Stimulated activated CD8-positive, alpha-beta memory T cell treated with anti-CD3 and anti-CD28 coated beads, Interleukin-15, amount 100 ng/mL, for 1 hour (primary cell): ENCODE measurements around the gene ADAT3.

Experiments used
- DNase-seq: peaks from one replicate; pipeline ENCODE4 v3.0.0-alpha.2; 2020; ENCODE audit warnings: low read depth

The ADAT3 gene

DNA sequence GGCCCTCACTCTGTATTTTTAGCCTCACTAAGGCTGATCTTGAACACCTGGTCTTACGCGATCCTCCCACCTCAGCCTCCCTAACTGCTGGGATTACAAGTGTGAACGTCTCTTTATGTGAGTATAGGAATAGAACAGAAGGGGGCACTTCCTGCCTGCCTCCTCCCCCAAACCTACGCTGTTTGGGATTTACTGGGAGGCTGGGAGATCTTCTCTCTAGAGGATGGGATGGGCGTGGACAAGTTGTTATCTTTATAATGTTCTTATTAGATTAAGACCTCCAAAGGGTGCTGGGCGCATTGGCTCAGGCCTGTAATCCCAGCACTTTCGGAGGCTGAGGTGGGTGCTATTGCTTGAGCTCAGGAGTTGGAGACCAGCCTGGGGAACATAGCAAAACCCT is 32.9 kb downstream of the ADAT3 start:
- DNase-seq, result no peak

DNA sequence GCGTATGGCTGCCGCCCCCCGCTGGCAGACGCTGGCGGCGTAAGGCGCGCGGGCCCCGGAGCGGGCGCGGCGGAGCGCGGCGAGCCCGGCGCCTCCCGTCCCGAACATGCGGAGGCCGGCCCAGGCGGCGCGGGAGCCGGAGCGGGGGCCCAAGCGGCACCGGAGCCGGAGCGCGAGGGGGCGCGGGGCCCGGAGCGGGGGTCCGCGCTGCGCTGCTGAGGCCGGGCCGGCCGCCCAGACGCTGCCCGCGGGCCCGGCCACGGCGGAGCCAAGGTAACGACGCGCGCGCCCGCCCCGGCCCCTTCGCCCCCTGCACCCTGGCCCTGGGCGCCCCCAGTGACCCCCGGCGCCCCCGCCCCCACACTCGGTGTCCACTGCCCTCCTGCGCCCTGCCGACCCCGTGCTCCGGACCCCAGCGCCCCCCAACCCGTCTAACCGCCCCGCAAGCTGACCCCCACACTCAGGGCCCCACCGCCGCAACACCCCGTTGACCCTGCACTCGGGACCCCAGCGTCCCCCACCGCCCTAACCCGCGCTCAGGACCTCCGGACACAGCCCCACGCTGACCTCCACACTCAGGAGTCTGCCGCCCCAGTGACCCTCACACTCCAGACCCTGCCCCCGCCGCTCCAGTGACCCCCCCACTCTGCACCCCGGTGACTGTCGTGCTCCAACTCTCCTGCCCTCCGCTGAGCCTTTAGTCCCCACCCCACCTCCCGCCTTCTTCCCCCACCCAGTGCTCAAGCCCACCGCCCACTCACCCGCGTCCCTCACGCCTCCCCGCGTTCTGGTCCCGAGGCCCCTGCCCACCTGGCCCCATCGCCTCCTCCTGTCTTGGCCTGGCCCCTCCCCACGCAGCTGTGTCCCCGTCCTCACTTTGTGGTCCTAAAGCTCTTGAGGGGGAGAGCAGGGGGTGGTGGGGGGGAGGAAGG is 36.2 kb downstream of the ADAT3 start, which contains the start of gene CSNK1G2:
TSS of gene CSNK1G2 (plus strand) at position 27 of the 932 bp plus-strand sequence. CDS start 28,601 bp downstream, outside the sequence.
- no peak for DNase-seq

DNA sequence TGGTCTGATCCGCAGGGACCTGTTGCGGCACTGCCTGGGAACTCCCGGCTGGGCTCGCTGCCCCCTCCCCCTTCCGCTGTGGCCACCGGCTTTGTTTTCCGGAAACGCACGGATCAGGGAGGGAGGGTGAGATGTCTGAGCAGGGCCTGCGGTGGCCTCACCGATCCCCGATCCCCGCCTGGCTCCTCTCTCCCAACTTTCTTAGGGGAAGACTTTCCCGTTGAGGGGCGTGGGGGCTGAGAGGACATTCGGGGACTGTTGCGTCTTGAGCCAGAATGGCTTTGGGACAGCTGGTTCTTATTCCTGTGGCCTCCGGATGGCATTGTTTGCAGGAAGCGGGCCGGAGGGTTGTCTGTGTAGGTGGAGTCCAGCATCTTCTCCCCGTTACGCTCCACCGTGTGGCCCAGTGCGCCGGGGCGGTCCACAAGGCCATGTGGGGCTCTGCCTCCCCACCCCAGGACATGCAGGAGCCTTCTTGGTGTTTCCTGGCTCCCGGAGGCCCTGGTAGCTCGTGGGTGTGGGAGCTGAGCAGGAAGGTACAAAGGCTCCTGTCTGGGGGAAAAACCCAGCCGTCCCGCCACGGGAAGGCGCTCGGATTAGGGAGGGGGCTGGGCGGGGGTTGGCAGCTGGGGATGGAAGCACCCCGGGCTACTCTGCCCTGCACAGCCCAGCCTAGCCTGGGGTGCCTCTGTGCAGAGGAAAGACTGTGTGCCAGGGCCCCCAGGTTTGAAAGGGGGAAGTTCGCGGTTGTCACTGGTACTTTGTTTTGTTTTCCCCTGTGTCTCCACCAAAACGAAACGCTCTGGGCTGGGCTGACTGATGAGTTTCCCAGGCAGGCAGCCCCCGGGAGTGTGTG is 37.1 kb downstream of the ADAT3 start:
- DNase-seq, result peak; percentile 44

DNA sequence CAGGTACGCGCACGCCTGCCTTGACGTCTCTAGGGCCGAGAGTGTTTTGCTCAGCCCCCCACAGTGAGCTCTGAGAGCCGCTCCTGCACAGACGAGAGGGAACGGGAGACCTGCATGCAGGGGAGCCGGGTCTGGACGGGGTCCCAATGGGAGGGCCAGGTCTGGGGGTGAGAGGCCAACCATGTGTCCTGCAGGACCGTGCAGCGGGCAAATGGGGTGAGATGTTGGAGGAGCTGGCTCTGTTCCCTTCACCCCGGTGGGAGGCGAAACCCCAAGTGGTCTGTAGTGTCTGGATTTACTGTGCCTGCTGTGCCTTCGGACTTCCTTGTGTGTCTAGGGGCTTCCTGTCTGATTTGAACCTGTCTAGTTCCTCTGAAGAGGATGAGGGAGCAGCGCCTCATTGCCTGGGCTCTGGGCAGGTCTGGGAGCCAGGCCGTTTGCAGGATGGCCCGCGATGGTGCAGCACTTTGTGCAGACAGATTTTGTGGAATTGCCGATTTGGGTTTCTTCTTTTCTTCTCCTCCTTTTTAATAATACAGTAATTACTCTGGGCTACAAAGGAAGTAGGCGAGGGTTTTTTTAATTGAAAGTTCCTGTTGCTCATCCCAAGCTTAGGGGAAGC is 37.8 kb downstream of the ADAT3 start:
- DNase-seq, result no peak

DNA sequence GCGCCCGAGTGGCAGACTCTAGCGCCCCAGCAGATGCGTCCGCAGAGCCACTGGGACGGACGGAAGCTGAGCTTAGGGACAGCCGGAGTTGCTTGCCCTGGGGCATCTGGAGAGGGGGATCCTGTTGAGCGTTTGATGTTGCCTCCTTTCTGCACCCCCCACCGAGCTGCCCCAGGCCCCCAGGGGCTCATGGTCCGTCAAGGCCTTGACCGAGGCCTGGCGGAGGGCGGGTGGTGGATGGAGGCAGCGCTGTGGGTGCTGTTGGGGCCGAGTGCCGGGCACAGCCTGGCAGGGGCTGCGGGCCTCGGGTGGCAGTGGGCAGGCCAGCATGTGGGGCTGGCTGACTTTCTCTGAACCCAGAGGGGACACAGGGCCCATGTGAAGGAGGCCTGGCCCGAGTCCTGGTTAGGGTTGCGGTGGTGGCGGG is 38.5 kb downstream of the ADAT3 start:
- DNase-seq, result no peak

DNA sequence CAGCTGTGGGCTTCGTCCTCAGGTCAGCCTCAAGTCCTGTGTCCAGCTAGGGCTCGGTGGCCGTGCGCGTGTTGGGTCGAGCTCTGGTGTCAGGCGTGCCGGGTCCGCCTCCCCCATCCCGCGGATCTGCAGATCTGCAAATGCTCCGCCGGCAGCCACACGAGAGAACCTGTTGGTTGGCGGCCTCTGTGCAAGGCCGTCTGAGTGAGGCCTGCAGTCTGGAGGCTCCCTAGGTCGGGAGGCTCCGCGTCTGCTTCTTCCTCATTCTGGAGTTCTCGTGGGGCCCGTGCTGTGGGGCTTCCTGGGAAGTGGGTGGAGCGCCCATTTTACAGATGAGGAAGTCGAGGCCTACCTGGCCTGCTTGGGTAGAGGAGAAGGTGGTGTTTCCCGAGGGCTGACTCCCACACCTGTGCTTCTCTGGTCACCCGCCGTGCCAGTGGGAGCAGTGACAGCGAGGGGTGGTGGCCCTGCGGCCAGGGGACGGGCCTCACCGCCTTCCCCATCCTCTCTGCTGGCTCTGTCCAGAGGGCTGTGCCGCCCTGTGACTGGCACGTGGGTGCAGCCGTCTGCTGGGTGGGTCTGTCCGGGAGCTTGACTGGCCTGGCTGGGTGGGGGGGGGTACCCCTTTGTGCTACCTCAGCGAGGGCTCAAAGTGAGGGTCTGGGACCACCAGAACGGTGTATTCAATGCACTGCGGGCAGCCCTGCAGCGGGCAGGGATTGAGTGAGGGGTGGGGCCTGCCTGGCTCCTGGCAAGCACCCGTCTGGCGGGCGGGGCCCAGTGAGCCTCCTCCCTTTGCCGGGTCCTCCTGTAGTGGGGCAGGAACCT is 39.1 kb downstream of the ADAT3 start:
- DNase-seq, result no peak

DNA sequence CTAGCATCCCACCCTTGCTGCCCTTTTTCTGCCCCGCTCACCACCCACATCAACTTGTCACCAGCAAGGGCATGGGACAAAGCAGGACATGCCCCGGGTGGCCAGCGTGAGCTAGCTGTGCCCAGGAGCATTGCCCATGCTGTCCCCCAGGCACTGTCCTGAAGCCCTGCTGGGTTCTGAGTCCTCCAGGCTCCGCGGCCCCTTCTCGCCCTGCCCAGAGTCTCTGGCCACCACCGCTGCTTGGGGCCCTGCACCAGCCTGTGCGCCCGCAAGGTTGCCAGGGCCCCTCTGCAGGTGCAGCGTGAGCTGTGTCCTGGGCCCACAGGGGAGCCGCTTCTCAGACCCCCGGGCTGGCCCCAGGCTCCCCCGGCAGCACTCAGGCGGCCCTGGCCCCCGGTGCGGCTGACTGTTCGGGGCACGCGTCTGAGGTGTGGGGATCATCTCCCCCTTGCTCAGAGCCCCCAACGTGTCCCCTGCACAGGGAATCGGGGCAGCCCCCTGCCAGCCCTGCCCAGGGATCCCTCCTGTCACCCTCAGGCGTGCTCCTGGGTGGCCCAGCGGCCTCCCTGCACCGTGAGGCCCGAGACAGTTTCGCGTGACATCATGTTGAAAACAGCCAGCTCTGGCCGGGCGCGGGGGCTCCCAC is 39.8 kb downstream of the ADAT3 start:
- no peak for DNase-seq

DNA sequence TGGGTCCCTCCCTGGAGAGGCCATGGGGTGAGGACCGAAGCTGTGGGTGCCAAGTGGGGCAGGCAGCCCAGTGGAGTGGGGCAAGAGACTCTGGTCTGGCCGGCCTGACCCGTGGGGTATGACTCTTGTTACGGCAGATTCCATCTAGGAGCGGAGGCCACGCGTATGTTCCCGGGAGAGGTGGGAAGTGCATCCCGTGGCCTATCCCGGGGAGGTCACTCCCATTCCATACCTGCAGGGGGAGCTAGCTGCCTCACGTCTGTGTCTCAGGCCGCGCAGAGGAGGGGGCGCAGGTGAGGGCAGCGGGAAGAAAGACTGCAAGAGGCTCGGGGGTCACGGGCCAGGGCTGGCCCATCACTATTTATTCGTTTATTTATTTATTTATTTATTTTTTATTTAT is 40.7 kb downstream of the ADAT3 start:
- no peak for DNase-seq

DNA sequence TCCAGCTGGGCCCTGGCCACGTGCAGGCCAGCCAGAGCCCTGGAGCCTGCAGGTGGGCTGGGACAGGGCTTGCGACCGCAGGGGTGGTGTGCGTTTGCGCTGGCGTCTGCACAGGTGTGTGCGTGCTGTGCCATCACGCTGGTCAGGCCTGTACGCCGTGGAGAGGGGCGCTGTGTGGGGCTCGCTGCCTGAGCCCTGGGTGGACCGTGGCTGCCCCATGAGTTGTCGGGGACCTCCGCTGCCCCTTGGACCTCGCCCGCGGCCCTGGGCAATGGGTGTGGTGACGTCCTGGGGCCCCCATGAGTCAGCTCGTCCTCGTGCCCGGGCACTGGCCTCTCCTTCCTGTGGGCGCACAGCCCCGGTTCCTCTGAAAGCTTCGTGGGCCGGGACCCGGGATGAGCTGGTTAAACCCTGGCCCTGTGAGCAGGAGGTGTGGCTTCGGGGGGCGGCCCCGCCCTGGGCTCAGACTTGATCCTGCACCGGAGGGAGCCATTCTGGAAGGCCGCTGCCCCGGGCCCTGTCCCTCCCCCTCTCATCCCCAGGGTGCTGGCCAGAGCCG is 42.5 kb downstream of the ADAT3 start:
- no peak for DNase-seq

DNA sequence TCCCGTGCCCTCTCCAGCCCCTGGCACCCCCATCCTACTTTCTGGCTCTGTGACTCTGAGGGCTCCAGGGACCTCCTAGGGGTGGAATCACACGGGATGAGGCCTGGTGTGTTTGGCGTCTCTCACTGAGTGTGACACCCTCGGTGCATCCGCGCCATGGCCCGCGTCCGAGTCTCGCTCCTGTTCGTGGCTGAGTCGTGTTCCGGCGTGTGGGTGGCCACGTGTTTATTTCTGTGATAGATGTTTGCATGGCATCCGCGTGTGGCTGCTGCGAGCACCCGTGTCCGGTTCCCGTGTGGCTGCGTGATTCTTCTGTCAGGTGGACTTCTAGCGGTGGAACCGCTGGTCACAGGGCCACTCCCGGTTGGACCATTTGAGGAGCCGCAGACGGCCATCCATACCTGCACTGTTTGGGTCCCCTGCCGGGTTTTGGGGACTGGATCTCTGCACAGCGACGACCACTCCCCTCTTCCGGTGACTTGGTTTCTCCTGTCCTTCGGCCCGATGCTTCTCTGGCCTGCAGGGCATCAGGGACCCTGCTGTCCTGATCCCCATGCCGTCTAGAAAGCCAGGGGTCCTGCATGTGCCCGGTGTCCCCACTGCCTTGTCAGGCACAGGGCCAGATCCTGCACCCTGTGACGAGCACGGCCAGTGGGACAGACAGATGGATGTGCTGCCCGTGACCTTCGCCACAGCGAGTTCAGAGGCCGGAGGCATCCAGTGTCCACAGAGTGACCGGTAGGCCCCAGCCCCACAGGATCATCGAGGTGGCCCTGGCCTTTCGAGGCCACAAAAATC is 44.3 kb downstream of the ADAT3 start:
- no peak for DNase-seq

DNA sequence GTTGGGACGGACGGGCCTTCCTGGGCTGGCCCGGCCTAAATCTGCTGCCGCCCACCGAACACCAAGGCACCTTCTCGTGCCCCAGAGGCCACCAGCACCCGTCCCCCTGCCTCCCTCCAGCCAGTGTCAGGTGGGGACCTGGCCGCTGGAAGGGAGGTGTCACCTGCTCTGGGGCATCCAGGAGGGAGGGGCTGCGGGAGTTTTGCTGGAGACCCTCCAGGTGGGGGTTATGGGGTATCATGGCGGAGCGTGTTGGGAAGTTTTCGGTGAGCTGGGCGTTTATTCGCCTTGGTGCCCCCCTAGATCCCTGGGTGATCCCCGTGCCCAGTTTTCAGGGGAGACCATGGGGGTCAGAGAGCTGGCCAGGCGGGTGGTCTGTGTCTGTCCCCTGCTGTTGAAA is 45.4 kb downstream of the ADAT3 start:
- no peak for DNase-seq

DNA sequence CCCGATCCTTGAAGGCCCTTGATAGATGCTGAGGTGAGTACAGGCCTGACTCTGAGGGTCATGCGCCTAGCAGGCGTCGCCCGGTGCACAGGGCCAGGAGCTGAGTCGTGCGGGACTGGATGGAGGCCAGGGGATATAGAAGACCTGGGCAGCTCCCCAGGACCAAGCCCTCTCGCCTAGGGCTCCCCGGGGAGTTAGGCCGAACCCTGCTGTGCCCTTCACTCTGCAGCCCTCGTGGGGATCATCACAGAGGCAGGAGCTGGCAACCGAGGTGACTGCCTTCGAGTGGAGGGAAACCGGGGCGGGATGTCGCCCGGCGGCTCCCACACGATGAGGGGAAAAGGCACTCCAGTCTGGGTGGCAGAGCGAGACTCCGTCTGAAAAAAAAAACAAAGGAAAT is 47.4 kb downstream of the ADAT3 start:
- DNase-seq, result no peak

DNA sequence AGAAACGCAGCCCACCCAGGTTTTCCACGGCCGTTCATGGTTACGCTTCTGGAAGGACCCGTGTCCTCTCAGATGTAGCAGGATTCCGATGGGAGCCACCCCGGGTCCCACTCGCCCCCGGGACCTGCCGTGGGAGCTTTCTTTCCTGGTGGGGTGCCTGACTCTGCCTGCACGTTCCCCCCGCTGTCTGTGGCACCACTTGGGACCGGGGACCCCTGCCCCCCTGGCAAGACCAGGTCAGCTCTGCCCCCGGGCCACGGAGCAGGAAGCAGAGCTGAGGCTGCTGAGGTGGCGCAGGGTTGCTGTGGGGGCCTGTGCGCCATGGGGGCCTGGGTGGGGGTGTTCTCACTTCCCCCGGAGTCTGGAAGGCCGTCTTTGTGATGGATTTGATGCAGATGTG is 47.8 kb downstream of the ADAT3 start:
- DNase-seq, result no peak

DNA sequence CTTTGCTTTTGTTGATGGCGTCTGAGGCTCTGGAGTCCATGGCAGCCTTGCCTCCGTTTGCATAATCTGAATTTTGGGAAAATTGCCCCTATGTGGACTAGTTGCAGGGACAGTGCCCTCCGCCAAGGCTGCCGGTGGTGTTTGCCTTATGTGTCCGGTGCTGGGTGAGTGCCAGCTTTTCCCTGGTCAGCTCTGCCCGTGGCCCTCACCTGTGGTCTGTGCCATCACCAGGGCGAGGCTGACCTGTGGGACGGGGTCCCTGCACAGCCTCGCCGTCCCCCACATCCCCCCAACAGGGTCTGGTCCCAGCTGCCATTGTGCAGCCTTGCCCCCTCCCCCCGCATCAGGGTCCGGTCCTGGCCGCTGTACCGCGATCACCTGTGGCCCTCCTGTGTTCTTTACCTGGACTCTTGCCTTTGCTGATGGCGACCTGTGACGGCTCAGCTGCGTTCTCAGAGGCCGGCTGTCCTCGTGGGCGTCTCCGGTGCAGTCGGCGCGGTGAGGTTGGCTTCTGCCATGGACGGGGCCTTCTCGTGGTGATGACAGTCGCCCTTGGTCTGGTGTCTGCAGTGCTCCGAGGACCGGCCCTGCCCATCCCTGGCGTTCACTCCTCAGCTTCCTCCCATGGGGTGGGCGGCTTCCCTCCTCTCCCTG is 48.4 kb downstream of the ADAT3 start:
- no peak for DNase-seq

DNA sequence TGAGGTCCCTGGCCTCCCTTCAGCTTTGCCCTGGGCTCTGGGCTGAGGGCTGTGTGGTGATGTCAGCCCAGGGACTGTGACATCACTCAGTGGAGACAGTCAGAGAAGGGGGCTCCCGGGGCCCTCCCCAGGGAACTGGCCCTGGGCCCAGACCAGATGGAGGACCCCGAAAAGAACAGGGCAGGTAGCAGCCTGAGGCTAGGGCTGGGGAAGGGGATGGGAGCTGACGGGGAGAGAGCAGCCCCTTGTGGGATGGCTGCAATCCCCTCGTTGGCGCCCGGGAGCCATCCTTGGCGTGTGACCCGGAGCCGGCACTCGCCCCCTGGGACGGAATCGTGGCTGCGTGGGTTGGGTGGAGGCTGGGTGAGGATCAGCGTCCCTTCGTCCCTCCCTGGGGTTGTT is 49.3 kb downstream of the ADAT3 start:
- DNase-seq, result no peak

DNA sequence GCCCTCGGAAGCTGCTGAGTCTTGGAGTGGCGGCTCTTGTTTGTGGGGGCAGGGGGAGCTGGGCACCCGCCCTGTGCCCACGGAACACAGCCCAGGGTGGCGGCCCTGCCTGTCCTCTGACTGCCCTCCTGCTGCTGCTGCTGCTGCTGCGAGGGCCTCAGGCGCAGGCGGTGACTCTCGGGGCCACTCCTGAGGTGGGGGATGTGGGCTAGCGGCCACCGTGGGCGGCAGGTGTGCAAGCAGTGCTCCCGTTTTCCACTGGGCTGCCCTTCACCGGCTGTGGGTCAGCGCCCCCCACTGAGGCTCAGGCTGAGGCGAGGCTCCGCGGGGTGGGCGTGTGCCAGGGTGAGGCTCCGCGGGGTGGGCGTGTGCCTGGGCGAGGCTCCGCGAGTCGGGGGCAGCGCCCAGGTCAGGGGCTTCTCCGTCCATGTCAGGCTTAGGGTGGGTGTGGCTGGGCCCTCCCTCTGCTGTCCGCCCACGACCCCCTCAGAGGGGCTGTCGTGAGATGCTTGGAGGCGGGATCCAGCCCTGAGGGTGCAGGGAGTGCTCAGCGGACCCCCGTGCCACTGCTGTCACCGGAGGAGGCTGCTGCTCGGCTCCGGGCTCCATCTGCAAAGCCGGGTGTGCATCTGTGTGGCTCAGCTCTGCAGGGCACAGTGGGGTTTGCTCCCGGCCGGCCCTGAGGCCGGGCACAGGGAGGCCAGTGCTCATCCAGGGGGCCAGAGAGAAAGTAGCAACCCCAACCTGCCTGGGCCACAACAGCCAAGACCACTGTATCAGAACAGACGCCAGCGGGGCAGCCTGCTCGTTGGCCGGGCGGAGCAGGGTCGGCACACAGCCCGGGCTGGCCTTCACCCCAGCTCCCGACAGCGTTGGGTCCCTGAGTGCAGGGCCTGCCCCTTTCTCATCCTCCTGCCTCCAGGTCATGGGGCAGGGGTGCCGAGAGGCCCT is 50.2 kb downstream of the ADAT3 start:
- DNase-seq, result no peak

DNA sequence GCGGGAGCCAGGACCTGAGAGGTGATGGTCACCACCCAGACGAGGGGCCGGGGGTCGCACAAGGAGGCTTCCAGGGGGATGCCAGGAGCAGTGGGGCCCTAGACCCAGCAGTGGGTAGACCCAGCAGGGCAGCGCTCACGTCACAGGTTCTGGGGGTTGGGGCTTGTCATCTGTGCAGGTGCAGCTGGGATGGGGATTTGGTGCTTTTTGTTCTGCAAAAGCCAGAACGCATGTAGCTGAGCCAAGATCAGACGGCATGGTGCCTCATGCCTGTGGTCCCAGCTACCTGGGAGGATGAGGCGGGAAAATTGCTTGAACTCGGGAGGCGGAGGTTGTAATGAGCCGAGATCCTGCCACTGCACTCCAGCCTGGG is 50.9 kb downstream of the ADAT3 start:
- DNase-seq, result no peak

DNA sequence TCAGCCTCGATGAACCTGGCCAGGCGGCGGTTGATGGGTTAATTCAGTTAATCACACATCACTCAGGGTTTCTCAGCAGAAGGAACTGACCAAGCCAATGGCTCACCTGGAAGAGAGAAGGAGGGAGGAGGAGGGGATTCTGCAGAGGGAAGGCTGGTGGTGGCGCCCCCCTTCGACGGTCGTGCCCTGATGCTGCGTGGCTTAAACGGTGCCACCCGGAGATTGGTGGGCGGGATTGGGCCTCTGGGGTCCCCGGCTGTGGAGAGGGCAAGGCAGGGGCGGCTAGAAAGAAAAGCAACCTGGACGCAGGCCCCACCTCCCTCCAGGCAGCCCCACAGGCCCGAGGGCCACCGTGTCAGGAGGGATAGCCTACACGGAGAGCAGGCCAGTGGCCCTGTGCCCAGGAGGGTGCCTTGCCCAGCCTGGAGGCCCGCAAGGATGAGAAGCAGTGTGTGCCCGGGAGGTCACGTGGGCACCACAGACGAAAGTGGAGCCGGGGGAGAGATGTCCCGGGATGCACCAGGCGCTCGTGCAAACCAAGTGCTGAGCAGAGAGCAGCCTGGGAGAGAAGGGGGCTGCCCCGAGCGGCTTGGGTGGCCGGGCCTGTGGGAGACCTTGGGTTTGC is 51.8 kb downstream of the ADAT3 start:
- no peak for DNase-seq
